Measurements from ENCODE around the gene ALLC.
"Not testable (repeated sequence)": the region's sequence is repeated elsewhere in the genome, so short reads cannot be mapped to it uniquely, and the experiment has no call there.

ALLC gene

DNA sequence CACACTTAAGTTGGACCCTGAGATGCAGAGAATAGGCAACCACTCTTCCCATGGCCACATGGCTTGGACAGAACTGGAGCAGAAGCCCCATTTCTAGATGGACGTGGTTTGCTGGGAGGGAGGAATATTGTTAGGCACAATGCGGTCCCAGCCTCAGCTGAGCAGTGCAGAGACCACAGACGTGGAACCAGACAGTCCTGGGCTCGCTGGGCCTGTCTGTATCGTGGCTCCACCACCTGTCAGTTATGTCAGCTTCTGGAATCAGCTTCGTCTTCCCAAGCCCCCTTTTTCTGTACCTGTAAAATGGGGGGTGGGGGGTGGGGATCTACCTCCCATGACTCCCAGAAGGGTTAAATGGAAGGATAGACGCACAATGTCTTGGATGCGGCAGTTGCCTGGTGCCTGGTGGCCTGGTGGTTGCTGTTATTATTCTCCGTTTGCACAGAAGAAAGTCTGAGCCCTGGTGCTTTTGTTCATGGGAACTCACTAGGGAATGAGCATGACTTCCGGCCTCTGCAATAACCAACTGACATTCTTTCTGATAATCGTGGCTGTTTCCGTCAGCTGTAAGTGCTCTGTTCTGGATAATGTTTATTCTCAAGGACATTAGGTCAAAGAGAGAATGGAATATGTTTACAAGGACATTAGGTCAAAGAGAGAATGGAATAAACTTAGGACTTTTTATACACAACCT is 31.7 kb upstream of the ALLC start:
- DNase-seq (ENCODE audit: low spot score) = no peak

DNA sequence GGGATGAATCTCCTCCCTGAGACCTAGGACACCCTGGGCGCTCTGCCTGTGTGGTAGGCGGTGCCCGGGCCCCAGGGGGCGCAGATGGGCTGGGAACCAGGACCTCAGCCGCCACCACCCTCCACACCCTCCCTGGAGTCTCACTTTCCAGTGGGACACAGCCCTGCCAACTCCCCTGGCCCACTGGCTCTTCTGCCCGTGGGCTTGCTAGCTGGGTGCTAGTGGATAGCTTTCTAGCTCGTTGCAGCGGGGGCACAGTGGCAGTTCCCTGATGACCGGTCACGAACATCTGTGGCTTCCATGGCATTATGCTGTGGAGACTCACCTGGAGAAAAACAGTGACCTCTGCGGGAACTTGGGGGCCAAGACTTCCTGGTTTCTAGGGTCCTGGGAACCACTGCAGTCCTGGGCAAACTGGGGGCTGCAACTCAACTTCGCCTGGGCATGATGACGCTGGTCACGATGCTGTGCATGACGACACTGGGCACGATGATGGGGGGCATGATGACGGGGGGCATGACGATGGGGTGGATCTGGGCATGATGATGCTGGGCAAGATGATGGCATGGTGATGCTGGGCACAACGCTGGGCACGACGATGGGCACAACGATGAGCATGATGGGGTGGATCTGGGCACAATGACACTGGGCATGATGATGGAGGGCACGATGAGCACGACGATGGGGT is 31.0 kb upstream of the ALLC start:
- DNase-seq (ENCODE audit: low spot score) = no peak

DNA sequence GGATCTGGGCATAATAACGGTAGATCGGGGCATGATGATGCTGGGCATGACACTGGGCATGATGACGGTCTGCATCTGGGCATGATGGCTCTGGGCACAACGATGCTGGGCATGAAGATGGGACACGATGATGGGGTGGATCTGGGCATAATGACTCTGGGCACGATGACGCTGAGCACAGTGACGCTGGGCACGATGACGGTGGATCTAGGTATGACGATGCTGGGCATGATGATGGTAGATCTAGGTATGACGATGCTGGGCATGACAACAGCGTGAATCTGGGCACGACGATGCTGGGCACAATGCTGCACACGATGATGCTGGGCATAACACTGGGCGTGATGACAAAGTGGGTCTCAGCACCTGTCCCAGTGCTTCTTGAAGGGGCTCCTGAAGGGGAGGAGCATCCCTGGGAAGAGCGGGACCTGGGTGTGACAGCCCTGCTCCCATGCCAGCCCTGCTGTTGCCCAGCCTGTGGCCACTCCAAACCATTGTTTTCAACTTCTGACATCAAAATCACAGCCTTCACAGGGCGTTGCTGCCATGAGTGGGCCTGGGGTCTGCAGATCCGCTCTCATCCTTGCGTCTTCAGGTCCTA is 30.4 kb upstream of the ALLC start:
- DNase-seq (ENCODE audit: low spot score) = no peak

DNA sequence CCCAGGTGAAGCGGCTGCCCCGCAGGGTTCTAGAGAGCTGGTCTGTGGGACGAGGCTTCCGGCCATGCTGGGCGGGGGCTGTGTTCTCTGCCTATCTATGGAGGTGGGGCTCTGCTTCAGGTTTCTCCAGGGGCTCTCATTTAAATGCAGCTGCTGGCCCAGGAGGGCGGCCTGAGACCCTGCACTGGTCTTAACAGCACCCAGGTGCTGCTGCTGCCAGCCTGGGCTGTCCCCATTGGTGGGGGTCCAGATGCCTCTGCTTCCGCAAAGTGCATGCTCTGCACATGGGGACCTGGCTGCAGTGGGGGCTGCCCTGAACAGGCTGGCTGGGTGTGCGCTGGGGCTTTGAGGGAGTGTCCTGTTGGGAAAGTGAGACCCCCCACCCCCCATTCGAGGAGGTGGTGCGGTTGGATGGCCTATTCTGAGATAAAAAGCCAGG is 29.7 kb upstream of the ALLC start:
- no peak for DNase-seq (ENCODE audit: low spot score)

DNA sequence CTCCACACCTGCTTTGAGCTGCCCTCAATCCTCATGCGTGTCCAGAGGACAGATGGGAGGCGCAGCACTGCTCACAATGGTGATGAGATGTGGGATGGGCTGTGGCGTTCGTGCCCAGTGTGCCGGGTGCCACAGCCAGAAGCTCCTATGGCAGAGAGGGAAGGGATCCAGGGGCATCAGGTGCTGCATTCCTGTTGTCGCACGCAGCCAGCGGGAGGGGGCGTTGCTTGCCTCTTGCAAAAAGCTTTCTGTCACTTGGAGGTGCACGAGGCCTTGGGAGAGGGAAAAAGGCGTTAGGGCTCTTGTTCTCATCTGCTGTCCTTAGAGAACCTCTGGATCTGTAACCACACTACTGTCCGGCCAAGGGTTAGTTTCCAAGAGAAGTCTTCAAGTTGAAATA is 29.2 kb upstream of the ALLC start:
- DNase-seq (ENCODE audit: low spot score) = no peak

DNA sequence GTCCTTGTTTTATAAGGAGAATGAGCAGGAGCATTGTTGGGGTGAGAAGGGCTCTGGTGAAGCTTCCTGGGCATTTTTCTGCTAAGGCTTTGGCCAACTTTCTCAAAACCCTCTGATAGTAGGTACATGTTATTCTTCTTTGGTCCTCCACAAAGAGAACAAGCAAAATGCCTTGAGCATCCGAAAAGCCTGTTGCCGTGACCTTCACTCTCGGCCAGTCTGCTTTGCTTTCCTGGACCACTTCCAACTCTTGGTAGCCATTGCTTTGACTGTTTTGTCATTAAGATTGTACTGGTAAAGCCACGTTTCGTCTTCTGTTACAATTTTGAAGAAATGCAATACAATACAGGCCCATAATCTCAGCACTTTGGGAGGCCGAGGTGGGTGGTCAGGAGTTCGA is 27.4 kb upstream of the ALLC start:
- DNase-seq (ENCODE audit: low spot score) = no peak

DNA sequence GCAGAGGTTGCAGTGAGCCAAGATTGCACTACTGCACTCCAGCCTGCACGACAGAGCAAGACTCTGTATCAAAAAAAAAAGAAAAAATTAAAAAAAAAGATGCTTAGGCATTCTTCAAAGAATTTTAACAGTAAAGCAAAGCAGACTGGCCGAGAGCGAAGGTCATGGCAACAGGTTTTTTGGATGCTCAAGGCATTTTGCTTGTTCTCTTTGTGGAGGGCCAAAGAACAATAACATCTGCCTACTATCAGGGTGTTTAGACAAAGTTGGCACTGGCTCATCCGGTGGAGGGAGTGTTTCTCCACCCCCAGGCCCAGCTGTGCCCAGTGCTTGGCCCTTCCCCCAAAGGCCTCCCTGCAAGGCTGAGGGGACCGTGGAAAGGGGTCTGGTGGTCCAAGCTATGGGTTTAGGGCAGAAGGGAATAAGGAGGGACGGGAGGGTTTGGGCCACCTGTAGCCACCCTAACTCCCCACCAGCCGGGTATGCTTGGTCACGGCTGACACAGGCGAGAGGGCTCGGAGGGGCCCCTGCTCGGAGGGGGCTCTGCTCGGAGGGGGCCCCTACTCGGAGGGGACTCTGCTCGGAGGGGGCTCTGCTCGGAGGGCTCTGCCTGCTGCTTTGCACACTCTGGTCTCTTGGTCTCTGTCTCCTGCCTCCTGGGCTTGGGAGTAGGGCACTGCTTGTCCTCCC is 26.7 kb upstream of the ALLC start:
- DNase-seq (ENCODE audit: low spot score) = no peak

DNA sequence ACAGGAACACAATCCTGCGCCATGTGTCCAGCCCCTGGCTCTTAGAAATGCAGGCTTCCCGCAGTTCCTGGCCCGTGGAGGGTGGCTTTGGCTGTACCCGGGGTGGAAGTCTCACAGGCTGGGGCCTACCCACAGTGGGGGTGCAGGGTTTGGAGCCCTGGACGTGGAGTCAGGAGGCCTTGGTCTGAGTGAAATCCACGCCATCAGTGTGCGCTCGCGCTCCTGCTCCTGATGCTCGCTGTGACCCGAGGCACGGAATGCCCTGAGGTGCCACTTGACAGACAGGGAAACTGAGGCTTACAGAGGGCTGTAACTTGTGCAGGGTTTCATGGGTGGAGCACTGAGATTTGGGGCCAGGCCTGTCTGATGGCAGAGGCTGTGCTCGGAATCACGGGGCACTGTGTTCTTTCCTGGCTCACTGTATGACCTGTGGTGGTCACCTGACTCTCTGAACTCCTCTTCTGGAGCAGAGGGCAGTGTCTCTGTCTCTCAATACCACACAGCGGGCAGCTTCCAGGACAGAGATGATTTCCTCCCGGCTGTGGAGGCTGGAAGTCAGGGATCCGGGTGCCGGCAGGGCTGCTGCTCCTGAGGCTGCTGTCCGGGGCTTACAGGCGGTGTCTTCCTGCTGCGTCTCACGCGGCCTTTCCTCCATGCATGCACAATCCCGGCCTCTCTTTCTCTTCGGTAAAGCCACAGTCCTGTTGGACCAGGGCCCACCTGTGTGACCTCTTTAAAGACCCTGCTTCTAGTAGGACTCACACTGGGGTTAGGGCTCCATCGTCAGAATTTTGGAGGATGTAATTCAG is 25.9 kb upstream of the ALLC start:
- no peak for DNase-seq (ENCODE audit: low spot score)

DNA sequence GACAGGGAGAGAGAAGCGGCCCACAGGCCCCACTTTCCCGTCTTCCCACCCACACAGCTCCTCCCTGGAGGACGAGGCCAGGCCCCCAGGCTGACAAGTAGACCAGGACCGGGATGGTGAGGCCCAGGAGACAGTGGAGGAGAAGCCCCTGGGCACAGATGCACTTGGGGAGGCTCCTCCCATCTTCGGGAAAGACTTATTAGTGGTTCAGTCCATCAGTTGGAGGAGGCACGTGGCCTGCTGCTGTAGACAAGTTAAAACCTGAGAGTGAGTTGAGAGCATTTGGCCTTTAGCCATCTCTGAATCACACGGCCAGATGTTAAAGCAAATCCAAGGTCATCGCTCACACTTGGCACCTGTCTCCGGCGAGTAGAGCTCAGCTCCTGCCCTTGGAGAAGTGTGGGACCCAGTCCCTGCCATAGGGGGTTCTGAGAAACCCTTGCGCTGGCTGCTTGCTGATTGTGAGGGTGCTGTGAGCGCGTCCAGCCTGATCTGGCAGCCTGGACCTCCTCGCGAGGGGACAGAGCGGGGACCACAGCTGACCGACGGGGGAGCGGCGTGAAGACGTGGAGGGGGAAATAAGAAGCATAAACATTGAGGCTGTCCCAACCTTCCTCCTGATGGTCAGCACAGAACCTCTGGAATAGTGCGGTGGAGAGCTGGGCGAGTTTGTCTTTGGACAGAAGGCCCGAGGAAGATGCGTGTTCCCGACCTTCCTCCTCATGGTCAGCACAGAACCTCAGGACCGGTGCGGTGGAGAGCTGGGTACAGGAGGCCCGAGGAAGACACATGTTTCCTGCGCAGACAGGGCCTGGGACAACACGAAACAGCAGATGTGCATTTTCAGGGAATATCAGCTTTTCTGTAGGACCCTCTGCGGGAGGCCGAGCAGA is 24.7 kb upstream of the ALLC start:
- no peak for DNase-seq (ENCODE audit: low spot score)

DNA sequence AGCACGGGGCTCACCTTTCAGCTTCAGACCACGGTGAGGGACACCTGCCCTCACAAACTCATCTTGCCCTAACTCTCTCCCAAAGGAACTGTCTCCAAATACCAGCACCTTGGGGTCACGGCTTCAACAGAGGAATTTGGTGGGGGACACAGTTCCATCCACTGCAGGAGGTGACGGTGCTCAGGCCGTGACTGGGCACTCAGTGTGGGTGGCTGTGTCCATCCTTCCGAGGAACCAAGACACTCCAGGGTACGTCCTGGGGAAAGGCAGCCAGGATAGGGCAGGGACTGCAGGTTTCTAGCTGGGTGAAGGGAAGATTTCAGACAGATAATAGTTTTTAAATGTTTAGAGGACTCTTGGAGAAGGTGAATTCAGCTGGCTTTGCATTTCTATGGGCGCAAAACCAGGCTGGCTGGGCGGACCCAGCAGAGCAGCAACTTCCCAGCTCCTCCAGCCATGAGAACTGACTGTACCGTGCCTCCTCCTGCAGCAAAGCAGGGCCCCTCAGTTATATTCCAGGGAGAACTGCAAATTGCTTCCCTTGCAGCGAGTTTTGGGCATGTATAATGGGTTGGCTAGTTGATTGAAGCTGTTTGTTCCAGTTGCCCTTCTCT is 23.9 kb upstream of the ALLC start:
- no peak for DNase-seq (ENCODE audit: low spot score)

DNA sequence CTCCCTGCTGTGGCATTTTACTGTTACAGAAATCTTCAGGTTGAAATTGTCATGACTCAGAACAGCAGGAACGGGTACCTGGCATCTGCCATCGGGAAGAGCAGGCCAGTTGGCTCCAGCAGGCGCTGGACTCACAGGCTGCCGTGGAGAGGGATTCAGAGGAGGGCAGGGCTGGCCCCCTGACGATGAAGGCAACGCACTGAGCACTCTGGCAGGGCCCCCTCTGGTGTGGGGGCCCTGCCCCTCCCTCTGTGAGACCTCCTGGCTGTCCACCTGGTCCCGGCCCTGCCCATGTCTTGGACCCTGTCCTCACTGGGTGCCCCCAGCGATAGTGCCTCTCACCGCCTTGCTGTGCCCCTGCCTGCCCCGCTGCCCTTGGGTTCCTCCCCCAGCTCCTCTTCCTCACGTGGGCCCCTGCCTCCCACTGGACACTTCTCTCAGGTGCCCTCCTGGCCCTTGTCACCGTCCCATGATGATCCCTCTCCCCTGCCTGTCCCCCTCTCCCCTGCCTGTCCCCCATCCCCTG is 23.3 kb upstream of the ALLC start:
- DNase-seq (ENCODE audit: low spot score) = no peak

DNA sequence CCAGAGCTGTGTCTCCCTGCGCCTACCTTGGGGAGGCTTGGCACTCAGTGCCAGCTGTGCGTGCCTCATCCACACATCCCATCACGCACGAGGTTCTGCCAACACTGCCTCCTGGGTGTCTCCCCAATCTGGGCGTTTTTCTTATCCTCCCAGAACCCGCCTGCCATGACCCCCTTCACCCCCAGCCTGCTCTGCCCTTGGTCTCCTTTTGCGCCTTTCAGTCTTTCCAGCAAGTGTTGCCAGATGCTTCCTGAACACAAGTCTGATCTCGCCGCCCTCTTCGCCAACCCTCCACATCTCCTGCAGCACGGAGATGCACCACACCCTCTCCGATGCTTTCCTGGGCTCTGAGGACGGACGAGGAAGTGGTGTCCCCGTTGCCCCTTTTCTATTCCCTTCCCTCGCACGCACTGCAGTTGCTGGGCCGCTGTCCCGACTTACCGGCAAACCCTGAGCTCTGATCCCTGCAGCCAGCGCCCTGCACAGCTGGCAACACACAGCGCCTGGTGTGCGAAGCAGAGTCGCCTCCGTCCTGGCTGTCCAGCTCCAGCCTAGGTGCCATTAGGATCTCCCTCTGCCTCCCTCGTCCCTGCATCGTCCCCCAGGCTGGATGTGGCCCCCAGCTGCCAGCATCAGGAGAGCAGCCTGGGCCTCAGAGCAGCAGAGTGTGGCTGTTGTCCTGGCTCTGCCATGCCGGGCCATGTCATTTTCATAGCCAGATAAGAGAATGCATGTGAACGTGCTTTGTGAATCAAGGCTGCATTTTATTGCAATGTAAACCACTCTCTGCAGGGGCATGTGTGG is 22.6 kb upstream of the ALLC start:
- DNase-seq (ENCODE audit: low spot score) = no peak

DNA sequence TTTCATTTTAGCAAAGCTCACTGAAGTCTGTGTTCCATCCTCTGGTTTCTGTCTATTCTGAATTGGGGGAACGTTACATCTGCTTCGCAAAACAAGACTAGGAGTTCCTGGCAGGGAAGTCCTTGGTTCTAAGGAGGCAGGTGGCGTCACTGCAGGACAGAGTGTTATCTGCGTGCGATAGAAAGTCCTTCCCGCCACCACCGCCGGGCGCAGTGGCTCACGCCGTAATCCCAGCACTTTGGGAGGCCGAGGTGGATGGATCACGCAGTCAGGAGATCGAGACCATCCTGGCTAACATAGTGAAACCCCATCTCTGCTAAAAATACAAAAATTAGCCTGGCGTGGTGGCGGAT is 22.0 kb upstream of the ALLC start:
- DNase-seq (ENCODE audit: low spot score) = not testable (repeated sequence)

DNA sequence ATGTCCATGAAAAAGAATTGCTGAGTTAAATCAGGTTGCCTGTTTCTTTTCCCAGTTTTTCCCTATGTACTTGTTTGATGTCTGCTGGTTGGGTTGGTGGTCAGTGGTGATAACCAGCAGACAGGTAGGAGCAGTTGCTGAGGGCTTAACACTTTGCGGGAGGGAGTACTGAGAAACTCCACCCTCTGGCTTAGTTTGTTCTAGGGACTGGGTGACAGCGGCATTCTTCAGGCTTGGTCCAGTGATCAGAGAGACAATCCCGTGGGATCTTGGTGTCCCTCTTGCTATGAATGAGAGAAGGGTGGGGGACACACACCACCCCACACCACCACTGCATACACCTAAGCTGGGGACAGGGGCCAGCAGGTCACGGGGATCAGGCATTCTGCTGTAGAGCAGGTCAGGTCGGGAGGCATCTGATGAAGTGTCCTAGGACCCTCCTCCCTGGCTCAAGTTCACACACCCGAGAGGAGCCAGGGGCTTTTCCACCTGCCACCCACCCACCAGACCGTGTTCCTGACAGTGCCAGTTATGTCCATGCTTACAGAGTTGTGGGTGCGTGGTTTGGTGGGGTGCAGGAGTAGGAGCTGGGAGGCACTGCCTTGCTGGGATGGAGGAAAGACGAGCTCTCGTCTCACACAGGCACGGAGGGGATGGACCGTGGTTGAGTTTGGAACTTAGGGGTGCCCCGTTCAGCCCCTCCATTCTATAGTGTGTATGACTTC is 21.3 kb upstream of the ALLC start:
- no peak for DNase-seq (ENCODE audit: low spot score)

DNA sequence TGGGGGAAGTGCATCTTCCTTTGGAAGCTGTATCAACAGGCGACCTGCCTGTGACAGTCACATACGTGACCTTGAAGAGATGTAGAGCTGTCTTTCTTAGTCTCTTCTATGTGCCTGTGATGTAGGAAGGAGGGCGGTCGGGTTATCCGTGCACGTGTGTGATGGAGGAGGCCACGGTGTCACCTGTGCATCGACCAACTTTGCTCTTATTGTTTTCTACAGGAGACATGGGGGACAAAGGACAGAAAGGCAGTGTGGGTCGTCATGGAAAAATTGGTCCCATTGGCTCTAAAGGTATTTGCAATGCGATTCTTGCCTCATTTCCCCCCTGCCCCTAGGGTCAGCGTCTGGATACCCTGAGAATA is 20.7 kb upstream of the ALLC start:
- no peak for DNase-seq (ENCODE audit: low spot score)

DNA sequence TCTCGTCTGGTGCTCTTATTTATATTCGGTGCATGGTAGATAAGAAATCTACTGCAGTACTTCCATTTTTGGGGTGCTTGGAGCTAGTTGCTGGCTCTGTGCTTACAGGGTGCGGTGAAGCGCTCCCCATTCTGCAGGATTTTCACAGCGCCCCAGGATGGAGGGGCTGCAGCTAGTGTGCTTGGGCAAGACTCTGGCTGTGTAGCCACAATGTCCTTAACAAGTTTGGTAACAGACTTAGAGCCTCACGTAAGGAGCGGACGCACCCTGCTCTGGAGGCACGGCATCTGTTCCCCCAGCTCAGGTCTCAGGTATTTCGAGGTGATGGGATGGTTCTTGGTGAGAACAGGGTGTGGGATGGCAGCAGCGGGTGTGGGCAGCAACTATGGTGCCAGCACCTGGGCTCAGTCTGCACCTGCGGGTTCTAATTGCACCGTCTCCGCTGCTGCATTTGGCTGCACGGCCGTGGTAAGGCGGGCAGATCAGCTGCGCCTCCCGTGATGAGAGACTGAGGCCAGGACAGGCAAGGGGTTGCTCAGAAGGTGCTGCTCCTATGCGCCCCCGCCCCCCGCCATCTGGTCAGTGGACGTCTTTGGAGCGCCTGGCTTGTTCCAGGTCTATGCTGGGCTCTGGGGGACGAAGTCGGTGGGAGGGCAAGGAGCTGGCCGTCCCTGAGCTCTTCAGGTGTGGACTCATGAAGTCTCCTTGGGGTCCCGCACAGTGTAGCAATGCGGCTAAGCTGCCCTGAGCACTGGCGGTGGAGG is 20.1 kb upstream of the ALLC start:
- no peak for DNase-seq (ENCODE audit: low spot score)

DNA sequence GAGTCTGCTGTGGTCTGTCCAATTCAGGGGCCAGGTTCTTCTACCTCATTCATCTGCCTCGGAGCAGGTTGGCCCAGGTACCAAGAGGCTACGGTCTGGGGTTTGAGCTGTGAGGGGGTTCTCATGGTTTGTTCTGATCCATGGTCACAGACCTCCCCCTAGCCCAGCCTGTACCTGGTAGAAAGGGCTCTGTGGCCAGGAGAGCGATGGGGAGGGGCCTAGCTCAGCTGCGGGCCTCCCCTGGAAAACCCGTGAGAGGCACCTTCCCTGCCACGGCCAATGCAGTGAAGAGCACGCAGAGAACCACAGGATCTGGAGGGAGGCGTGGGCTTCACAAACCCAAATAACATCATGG is 19.6 kb upstream of the ALLC start:
- DNase-seq (ENCODE audit: low spot score) = no peak

DNA sequence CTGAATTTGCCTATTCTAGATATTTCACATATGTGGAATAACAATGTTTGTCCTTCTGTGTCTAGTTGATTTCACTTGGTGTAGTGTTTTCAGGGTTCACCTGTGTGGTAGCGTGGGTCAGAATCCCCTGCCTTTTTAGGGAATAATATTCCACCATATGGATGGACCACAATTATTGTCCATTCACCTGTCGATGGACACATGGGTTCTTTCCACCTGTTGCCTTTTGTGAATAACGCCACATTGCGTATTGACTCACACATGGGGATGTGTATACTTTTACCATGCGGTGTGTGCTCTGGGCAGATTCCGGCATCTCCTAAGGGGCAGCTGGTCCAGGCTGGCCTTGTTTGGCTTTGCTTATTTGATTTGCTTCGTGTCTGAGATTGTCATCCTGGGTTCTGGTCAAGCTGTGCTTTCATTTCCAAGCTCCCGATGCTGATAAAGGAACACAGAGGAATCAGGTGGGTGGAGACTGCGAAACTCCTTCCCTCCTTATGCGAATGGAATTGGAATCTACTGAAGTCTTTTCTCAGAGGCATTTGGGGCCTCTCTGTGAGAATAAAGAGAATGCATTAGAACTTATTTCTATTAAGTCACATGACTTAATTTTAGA is 18.9 kb upstream of the ALLC start:
- DNase-seq (ENCODE audit: low spot score) = no peak

Data from putamen (tissue), 1 donor.